GM19463 (cell line): ENCODE results near the gene CST9.
"Not testable (repeated sequence)": the region's sequence is repeated elsewhere in the genome, so short reads cannot be mapped to it uniquely, and the experiment has no call there.

ENCODE experiments used
- ATAC-seq: cut with Tn5 transposase; IDR thresholded peaks from one replicate; pipeline ENCODE4 v1.9.1; 2021; ENCODE audit warnings: mild to moderate bottlenecking, moderate library complexity; ENCODE audit not compliant: unreplicated experiment

The CST9 gene

GRCh38 chr20:23588434-23589403 is 17.0 kb downstream of the CST9 start:
- ATAC-seq = no peak

GRCh38 chr20:23587631-23588030 is 18.1 kb downstream of the CST9 start:
- ATAC-seq = no peak

GRCh38 chr20:23586735-23587525 is 18.8 kb downstream of the CST9 start:
- ATAC-seq = no peak

GRCh38 chr20:23585808-23586734 is 19.6 kb downstream of the CST9 start:
- ATAC-seq = no peak

- no peak for ATAC-seq
These were observed 20.3 kb downstream of the CST9 start for GRCh38 chr20:23585449-23585807.

GRCh38 chr20:23584434-23585199 is 21.1 kb downstream of the CST9 start:
- no peak for ATAC-seq

GRCh38 chr20:23583526-23583925 is 22.2 kb downstream of the CST9 start:
- ATAC-seq = no peak

GRCh38 chr20:23582293-23582692 is 23.4 kb downstream of the CST9 start:
- no peak for ATAC-seq

GRCh38 chr20:23581833-23582232 is 23.9 kb downstream of the CST9 start:
- not testable (repeated sequence) for ATAC-seq

GRCh38 chr20:23574977-23575376 is 30.7 kb downstream of the CST9 start:
- no peak for ATAC-seq

GRCh38 chr20:23570178-23570760 is 35.4 kb downstream of the CST9 start:
- no peak for ATAC-seq

- ATAC-seq = no peak
These were observed 36.1 kb downstream of the CST9 start for GRCh38 chr20:23569570-23569969.

GRCh38 chr20:23568971-23569330 is 36.8 kb downstream of the CST9 start:
- ATAC-seq = no peak

GRCh38 chr20:23568320-23568970 is 37.3 kb downstream of the CST9 start, which contains the start of gene CST9L:
TSS of gene CST9L (minus strand) at chr20:23568484. CDS start at chr20:23568450, 34 bp downstream.
- no peak for ATAC-seq

- no peak for ATAC-seq
These were observed 39.4 kb downstream of the CST9 start for GRCh38 chr20:23566199-23566932.

GRCh38 chr20:23565503-23566045 is 40.1 kb downstream of the CST9 start:
- ATAC-seq = no peak

- no peak for ATAC-seq
These were observed 40.8 kb downstream of the CST9 start for GRCh38 chr20:23564927-23565326.

- ATAC-seq = no peak
These were observed 42.9 kb downstream of the CST9 start for GRCh38 chr20:23562721-23563342.
